HK-2 (cell line): ENCODE measurements around the gene ZNF112.
"Not testable (repeated sequence)": the region's sequence is repeated elsewhere in the genome, so short reads cannot be mapped to it uniquely, and the experiment has no call there.

ENCODE experiments used
- DNase-seq: peaks from one replicate; pipeline ENCODE4 v3.0.0-alpha.2; 2018; ENCODE audit not compliant: unreplicated experiment

Gene ZNF112

GRCh38 chr19:44356383-44357111, at the start of gene ZNF112:
TSS of gene ZNF112 (minus strand) at chr19:44356680. CDS start at chr19:44340539, 16,141 bp downstream.
- peak; percentile 86 for DNase-seq

- peak; percentile 97 for DNase-seq
Observed at GRCh38 chr19:44401139-44402115, 44.9 kb upstream of the ZNF112 start, which contains the start of gene ZNF285. TSS of gene ZNF285 (minus strand) at chr19:44401608. CDS start at chr19:44397213, 4,395 bp downstream.

GRCh38 chr19:44389268-44389667, 32.8 kb upstream of the ZNF112 start:
- DNase-seq, result not testable (repeated sequence)

- DNase-seq, result no peak
Observed at GRCh38 chr19:44374789-44375188, 18.3 kb upstream of the ZNF112 start.

- DNase-seq, result no peak
Observed at GRCh38 chr19:44371815-44372480, 15.5 kb upstream of the ZNF112 start.

DNA sequence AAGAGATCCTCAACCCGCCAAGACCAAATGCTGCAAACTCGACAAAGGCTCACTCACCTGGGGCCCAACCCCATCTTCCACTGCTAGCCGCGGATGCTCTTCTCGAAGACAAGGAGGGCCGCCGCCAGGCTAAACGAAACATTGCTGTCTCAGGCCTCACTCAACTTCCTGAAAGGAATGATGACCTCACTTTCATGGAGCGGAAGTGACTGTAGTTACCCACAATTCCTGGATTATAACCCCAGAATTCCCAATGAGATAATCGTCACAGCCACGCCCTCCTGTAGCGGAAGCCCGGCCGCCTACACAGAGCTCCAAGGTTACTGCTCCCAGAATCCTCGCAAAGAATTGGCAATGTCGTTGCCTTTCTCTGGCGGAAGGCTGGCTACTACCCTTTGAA, 10.5 kb upstream of the ZNF112 start:
- DNase-seq, result no peak

DNA sequence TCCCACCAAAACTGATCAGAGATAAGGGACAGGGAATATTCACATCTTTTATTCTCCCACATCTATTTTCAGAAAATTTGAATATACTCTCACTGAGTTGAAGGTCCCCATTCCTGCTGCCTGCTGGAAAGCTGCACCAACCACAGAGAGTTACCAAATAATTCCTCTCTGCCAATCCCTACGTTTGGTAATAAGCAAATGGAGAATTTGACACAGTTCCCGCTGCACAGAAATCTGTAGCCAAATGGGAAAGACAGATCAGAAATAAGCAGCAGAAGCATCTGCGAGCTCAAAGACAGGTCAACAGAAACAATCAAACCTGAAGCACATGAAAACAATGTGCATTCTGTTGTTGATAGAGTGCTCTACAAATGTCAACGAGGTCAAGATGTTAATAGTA, 9.9 kb downstream of the ZNF112 start:
- DNase-seq, result no peak

DNA sequence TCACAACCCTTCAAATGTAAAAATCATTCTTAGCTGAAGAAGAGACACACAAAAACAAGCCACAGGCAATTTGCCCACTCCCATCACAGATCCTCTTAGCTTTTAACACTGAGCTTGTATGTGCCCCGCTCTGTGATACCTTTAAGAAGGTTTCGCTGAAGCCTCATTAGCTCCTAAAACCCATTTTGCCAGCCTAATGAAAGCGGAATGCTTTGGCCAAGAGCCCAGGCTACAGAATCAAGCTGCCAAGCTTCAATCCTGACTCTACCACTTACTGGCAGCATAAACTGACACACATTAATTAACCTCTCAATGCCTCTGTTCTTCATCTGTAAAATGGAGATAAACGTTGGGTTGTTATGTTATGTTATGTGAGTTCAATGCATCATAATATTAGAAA, 10.5 kb downstream of the ZNF112 start:
- no peak for DNase-seq

GRCh38 chr19:44344255-44344654, 12.2 kb downstream of the ZNF112 start:
- no peak for DNase-seq

GRCh38 chr19:44341794-44342193, 14.7 kb downstream of the ZNF112 start:
- no peak for DNase-seq

DNA sequence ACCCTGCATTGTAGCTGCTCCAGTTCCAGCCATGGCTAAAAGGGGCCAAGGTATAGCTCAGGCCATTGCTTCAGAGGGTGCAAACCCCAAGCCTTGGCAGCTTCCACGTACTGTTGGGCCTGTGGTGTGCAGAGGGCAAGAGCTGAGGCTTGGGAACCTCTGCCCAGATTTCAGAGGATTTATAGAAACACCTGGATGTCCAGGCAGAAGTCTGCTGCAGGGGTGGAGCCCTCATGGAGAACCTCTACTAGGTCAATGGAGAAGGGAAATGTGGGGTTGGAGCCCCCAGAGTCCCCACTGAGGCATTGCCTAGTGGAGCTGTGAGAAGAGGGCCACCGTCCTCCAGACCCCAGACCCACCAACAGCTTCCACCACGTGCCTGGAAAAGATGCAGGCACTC, 21.8 kb downstream of the ZNF112 start:
- not testable (repeated sequence) for DNase-seq

- no peak for DNase-seq
Observed at GRCh38 chr19:44332145-44332544, 24.3 kb downstream of the ZNF112 start.

- DNase-seq, result no peak
Observed at GRCh38 chr19:44315883-44316282, 40.6 kb downstream of the ZNF112 start.

DNA sequence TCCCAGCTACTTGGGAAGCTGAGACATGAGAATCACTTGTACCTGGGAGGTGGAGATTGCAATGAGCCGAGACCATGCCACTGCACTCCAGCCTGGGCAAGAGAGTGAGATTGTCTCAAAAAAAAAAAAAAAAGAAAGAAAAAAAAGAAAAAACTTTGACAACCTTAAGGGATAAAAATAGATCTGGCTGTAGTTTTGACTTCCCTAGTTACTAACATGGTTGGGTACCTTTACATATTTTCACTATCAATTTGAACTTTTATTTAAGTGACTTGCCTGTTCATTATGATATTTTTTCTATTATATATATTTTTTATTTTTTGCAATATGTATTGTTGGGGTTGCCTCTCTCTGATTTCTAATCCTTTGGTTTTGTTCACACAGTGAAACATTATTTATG, 43.2 kb downstream of the ZNF112 start:
- DNase-seq, result no peak

GRCh38 chr19:44308011-44308410, 48.5 kb downstream of the ZNF112 start:
- DNase-seq, result no peak

DNA sequence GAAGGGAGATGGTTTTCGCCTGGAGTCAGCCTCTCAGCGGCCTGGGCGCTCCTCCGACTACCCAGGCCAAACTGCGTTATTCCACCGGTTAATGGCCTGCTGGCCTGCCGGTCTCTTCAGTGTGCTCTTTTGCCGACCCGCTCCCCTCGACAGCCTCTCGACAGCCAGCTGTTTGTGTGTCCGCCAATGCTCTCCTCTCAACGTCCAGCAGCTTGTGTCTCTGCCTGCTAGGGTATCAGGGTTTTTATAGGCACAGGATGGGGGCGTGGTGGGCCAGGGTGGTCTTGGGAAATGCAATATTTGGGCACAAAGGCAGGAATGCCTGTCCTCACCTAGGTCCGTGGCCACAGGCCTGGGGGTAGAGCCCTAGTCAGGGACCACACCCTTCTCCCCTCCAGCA, 50.2 kb downstream of the ZNF112 start:
- no peak for DNase-seq

GRCh38 chr19:44305457-44305856, 51.0 kb downstream of the ZNF112 start:
- DNase-seq, result no peak

DNA sequence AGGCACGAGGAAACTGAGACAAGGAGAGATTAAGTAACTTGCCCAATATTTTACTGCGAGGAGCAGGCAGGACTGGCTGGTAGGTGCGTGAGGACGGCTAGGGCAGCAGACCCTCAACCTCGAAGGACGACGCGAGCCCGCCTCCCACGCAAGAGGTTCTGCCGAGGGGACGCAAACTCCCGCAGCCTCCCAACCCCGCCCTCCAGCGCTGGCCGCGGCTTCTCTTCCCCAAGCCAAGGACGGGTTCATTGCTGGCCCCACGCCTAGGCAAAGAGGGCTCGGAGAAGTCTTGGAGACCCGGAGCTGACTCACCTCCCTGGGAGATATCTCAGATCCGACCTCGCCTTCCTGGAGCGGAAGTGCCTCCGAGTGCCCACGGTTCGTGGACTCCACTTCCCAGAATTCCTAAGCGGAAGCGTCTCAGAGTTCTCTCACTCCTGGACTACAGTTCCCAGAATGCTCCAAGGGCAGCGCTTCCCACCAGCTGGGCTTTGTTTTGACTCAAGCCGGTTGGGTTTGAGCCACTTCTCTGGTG, 51.8 kb downstream of the ZNF112 start, which contains the start of gene ZNF235:
ZNF235 (minus strand) TSS at position 367 of the 535 bp plus-strand sequence. CDS start 1,621 bp downstream, outside the sequence.
- DNase-seq, result peak; percentile 94

GRCh38 chr19:44303976-44304568, 52.4 kb downstream of the ZNF112 start:
- DNase-seq, result peak; percentile 26

DNA sequence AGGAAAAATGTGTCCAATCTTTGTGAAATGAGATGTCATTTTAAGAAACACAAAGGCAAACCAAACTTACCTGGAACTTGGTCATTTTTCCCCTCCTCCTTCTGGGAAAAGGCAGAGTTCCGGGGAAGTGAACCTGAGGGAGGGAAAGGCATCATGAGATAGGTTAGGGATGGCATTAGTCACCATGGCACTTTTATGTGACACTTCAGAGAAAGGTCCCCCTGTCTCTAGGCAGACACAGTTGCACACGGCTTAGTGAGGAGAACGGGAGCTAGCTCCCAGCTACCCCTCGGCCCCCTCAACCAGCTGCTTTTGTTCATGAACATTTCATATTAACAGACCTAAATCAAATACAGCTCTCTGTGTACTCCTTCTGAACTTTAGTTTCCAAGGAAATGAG, 53.2 kb downstream of the ZNF112 start:
- no peak for DNase-seq

- DNase-seq, result no peak
Observed at GRCh38 chr19:44284968-44285367, 71.5 kb downstream of the ZNF112 start.
